ENCODE results near the gene MCHR2.
"Not testable (repeated sequence)": the region's sequence is repeated elsewhere in the genome, so short reads cannot be mapped to it uniquely, and the experiment has no call there.

MCHR2 gene, protein sequence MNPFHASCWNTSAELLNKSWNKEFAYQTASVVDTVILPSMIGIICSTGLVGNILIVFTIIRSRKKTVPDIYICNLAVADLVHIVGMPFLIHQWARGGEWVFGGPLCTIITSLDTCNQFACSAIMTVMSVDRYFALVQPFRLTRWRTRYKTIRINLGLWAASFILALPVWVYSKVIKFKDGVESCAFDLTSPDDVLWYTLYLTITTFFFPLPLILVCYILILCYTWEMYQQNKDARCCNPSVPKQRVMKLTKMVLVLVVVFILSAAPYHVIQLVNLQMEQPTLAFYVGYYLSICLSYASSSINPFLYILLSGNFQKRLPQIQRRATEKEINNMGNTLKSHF

DNA sequence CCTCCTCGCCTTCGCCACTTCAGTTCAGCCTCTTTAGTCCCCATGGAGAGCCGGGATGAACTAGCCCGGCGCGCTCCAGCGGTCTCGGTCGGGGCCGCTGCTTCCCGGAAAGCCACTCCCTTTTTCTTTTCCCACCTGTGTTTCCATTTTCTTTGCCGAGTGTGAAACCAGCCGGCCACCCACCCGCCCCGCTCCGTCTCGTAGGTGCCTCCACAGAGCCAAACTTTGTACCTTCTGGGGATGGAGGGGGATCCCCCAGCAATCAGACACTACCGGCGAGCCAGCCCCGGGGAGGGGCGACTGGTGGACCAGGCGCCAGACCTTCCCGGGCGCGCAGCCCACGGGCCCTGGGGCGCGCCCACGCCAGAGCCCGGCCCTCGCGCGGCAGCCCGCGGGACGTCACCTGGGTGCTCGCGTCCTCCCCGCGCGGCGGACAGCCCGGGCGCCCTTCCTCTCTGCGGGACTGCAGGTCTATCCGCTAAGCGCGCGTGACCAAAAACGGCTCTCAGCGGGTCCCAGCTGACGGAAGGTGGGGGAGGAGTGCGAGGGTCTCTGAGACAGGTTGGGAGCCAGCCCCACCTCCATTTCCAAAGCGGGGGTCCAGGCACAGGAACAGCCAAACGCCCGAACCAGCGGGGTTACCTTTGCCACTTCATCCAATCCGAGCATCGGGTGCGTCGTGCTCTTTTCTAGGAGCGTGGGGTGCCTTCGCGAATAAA is at the start of gene MCHR2:
MCHR2 (minus strand) TSS at position 691 of the 719 bp plus-strand sequence. CDS start 38,076 bp downstream, outside the sequence.
- H3K4me3 ChIP-seq (replicated peaks; ENCODE audit: low read depth, low read length): no peak within 1 kb of the TSS

DNA sequence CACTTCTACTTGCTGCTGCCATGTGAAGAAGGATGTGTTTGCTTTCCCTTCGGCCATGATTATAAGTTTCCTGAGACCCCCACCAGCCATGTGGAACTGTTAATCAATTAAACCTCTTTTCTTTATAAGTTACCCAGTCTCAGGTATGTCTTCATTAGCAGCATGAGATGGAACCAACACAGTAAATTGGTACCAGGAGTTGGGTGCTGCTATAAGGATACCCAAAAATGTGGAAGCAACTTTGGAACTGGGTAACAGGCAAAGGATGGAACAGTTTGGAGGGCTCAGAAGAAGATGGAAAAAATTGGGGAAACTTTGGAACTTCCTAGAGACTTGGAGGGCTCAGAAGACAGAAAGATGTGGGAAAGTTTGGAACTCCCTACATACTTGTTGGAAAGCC is 44.5 kb upstream of the MCHR2 start:
- H3K4me3 ChIP-seq (replicated peaks; ENCODE audit: low read depth, low read length); DNase-seq (ENCODE audit: low read depth): not testable (repeated sequence)

More for the DNA sequence above, at the start of gene MCHR2:
- TF ChIP-seq, protein P1, sequence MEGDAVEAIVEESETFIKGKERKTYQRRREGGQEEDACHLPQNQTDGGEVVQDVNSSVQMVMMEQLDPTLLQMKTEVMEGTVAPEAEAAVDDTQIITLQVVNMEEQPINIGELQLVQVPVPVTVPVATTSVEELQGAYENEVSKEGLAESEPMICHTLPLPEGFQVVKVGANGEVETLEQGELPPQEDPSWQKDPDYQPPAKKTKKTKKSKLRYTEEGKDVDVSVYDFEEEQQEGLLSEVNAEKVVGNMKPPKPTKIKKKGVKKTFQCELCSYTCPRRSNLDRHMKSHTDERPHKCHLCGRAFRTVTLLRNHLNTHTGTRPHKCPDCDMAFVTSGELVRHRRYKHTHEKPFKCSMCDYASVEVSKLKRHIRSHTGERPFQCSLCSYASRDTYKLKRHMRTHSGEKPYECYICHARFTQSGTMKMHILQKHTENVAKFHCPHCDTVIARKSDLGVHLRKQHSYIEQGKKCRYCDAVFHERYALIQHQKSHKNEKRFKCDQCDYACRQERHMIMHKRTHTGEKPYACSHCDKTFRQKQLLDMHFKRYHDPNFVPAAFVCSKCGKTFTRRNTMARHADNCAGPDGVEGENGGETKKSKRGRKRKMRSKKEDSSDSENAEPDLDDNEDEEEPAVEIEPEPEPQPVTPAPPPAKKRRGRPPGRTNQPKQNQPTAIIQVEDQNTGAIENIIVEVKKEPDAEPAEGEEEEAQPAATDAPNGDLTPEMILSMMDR (IDR thresholded peaks at IDR 0.05; ENCODE audit: low read length, missing control alignments): no peak
- no peak for DNase-seq (ENCODE audit: low read depth)

DNA sequence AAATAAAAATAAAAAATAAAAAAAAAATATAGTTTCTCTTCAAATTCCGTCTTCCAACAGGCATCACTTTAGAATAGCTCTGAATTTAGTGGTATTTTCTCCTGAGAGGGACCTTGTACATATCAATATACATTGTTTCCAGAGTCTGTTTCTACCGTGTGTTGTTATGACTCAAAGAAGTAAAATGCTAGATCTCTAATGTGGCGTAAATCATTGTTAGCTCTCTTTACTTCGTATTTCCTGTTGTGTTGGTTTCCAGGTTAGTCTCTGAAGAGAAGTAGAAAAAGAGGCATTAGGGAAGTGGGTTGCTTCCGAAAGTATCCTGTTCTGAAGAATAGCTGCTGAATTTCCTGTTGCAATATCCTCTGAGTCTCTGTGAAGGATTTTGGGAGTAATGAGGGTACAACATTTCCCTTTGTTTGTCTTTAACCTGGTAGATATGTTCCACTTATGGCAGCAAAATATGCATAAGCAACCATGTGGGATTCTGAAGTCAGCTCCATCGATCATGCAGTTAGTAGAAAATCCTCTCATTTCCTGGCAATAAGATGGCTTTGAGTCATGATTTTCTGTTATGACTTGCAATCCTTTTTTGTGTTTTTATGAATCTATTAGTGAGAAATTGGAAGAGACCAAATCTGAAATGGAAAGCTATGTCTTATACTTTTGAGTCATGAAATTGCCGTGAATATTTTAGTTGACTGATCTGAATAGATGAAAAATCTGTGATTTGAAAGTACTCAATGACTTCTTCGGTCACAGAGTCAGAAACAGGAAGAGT is 42.0 kb upstream of the MCHR2 start:
- TF ChIP-seq, protein P1 (IDR thresholded peaks at IDR 0.05; ENCODE audit: low read length, missing control alignments): no peak
- DNase-seq (ENCODE audit: low read depth): no peak
- no peak overlapping the region for H3K4me3 ChIP-seq (replicated peaks; ENCODE audit: low read depth, low read length)

DNA sequence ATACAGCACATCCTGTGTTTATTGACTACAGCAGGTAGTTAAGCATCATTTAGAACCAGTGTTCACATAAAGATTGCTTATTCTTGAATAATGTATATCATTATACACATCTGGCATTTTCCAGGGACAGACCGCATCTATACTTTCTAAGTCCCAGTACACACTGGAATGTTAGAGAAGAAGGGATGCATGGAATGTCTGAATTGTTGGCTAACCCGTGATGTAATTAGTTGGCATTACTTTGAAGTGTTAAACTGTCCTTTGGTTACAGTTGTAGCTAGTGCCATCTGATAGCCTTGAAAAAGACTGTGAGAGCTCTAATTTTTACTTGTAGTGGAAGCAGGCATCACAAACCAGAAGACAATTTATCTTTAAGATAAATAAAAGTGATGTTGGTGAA is 29.8 kb upstream of the MCHR2 start:
- DNase-seq (ENCODE audit: low read depth): no peak
- TF ChIP-seq, protein P1 (IDR thresholded peaks at IDR 0.05; ENCODE audit: low read length, missing control alignments): no peak
- H3K4me3 ChIP-seq (replicated peaks; ENCODE audit: low read depth, low read length): no peak overlapping the region

DNA sequence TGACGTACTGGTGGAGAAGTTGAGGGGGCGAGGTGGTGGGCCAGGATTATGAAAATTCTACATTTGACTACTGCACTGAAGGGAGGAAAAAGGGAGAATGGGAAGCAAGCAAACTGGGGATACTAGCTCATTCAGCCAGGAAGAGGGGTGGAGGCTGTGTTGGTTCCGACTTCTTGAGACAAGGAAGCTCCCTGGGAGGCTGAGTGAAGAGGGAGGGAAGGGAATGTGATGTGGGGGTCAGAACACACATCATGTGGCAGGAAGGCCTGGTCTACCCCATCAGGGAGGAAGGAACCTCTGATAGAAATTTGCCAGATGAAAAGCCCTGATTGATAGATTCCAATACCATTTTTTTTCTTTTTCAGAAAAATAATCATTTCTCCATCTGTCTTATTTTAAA is 28.8 kb upstream of the MCHR2 start:
- DNase-seq (ENCODE audit: low read depth): no peak
- TF ChIP-seq, protein P1 (IDR thresholded peaks at IDR 0.05; ENCODE audit: low read length, missing control alignments): no peak

DNA sequence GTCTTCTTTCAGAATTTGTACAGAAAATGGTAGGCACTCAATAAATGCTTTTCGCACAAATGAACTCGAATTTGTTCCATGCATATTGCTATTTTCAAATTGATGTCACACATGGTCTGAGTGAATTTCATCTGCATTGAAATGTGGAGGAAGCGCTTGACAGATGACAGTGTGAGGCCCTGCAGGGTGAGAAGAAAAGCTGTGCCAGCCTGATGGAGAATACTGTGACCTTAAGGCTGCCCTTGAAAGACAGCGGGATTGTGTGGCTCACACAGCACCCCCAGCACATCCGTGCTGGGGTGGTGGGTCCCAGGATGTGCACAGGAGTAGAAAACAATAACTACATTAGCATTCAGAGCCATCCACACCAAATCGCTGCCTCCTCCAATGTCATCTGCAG is 14.8 kb upstream of the MCHR2 start:
- TF ChIP-seq, protein P1 (IDR thresholded peaks at IDR 0.05; ENCODE audit: low read length, missing control alignments): no peak
- H3K4me3 ChIP-seq (replicated peaks; ENCODE audit: low read depth, low read length): no peak overlapping the region
- no peak for DNase-seq (ENCODE audit: low read depth)

More for the DNA sequence above, 28.8 kb upstream of the MCHR2 start:
- no peak overlapping the region for H3K4me3 ChIP-seq (replicated peaks; ENCODE audit: low read depth, low read length)

DNA sequence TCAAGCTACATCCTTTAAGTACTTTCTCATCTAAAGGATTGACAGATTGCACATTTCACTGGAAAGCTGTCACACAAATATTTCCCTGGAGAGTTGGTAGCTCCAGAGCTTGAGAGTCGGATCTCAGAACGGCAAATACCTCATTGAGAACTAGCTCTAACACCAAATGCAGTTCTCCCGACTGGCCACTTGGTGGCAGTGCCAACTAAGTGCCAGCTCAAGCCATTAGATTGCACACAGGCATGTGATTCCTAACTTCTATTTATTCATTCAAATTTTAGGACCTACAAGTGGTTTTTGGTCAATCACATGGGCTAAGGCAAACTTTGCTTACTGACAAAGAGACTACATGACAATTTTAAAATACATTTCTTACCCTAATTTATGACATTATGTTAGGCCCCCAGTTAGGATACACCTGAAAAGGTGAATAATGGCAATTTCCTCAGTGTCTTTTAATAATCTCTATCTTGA is 7.9 kb upstream of the MCHR2 start:
- TF ChIP-seq, protein P1 (IDR thresholded peaks at IDR 0.05; ENCODE audit: low read length, missing control alignments): peak; percentile 98
- peak; percentile 70 for DNase-seq (ENCODE audit: low read depth)
- H3K4me3 ChIP-seq (replicated peaks; ENCODE audit: low read depth, low read length): no peak overlapping the region
